ENCODE results near the gene PPFIBP1. TPM values are rescaled to one million over a fixed set of nuclear protein-coding genes. Genes with fewer than 3 reads are reported as not detected.

Gene PPFIBP1
- total RNA-seq, 1 experiment from 2014 or later: 88.6 TPM

- in situ Hi-C loops (cut with HindIII; ENCODE audit: low pct_unique_long_range_greater_than_20kb, low sequenced_read_pairs): no loop called here
- Histone ChIP-seq H3K27me3 (ENCODE audit: control insufficient read depth, insufficient read depth, low read length) (no peaks in the 10 kb centered on the region), H3K4me3 (ENCODE audit: low read depth in 2 of 2, low read length in 2 of 2) (no peak overlapping the region), H3K27ac (ENCODE audit: low read length) (0 out of 2 replicates have a peak overlapping the region, but pooled peaks have one; percentile 21), H3K4me1 (ENCODE audit: control insufficient read depth, insufficient read depth, low read length) (peaks cover 31% of the 10 kb centered on the region), H3K9me3 (ENCODE audit: control insufficient read depth, insufficient read depth, low read depth, low read length) (no peaks in the 10 kb centered on the region), H3K36me3 (ENCODE audit: control insufficient read depth, insufficient read depth, low read length) (no peaks in the 10 kb centered on the region)
- no peak; the same call in 1 of the 2 replicates for ATAC-seq
- no peak for DNase-seq (ENCODE audit: low read depth, low spot score)
- TF ChIP-seq TCF7L2 (IDR thresholded peaks at IDR 0.05; ENCODE audit: low read depth, low read length) (peak; percentile 80), CTCF (IDR thresholded peaks at IDR 0.05) (no peak)
- CTCF ChIA-PET: no interaction called here
- intact Hi-C loops (cut with micrococcal nuclease; ENCODE audit: unreplicated experiment): no loop called here
- POLR2A ChIA-PET: no interaction called here
- no TSS peak for BruUV-seq (replicated peaks)
Observed at GRCh38 chr12:27610374-27610773, 86.4 kb downstream of the PPFIBP1 start.

- BruUV-seq (replicated peaks): no TSS peak
- Histone ChIP-seq H3K4me1 (ENCODE audit: control insufficient read depth, insufficient read depth, low read length) (peaks cover 44% of the 10 kb centered on the region), H3K27me3 (ENCODE audit: control insufficient read depth, insufficient read depth, low read length) (no peaks in the 10 kb centered on the region), H3K27ac (ENCODE audit: low read length) (0 out of 2 replicates have a peak overlapping the region, but pooled peaks have one; percentile 5), H3K36me3 (ENCODE audit: control insufficient read depth, insufficient read depth, low read length) (no peaks in the 10 kb centered on the region), H3K4me3 (ENCODE audit: low read depth in 2 of 2, low read length in 2 of 2) (no peak overlapping the region), H3K9me3 (ENCODE audit: control insufficient read depth, insufficient read depth, low read depth, low read length) (no peaks in the 10 kb centered on the region)
- no peak for TF ChIP-seq SIN3A (IDR thresholded peaks at IDR 0.05; ENCODE audit: borderline replicate concordance, insufficient read depth, low read depth, low read length)
- no peak for TF ChIP-seq CTCF (IDR thresholded peaks at IDR 0.05)
- no peak for TF ChIP-seq POLR2AphosphoS5 (IDR thresholded peaks at IDR 0.05; ENCODE audit: low read depth, low read length)
- no peak for TF ChIP-seq REST (IDR thresholded peaks at IDR 0.05; ENCODE audit: insufficient read depth in 1 of 2, low read depth in 2 of 2, low read length in 1 of 2)
- TF ChIP-seq TCF7L2 (IDR thresholded peaks at IDR 0.05; ENCODE audit: low read depth, low read length): no peak
- POLR2A ChIA-PET: interaction anchor here (0.6 kb wide), 1 partner anchor 14 kb away, joined by 3 read pairs; no protein-coding TSS in a partner anchor
- in situ Hi-C loops (cut with HindIII; ENCODE audit: low pct_unique_long_range_greater_than_20kb, low sequenced_read_pairs): no loop called here
- CTCF ChIA-PET: no interaction called here
- DNase-seq (ENCODE audit: low read depth, low spot score): no peak
- intact Hi-C loops (cut with micrococcal nuclease; ENCODE audit: unreplicated experiment): no loop called here
- no peak for ATAC-seq
Observed at GRCh38 chr12:27614386-27614785, 90.4 kb downstream of the PPFIBP1 start.
